Measurements from ENCODE around the gene SLIT3. TPM values are rescaled to one million over a fixed set of nuclear protein-coding genes. Genes with fewer than 3 reads are reported as not detected.

SLIT3 gene
- total and polyA plus RNA-seq, 10 of the 15 experiments (the other 5 are each of a cell fraction or from before 2014, with no cell fraction given), result 0.05 TPM; not detected in 9

DNA sequence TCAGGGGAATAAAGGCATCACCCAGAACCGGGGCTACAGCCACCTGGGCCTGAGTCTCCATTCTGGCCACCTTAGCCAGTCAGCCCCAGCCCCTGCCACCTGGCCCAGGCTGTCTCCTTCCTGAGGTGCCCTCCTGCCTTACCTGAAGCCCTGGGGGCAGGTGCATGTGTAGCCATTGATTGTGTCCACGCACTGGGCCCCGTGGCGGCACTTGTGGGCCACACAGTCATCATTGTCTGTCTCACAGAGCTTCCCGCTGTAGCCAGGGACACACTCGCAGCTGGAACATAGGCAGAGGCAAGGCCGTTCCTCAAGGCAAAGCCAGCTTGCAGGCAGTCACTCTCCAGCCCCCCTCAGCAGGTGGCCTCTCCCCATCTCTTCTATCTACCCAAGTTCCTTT lies 614.1 kb downstream of the SLIT3 start:
- no peaks in the 10 kb centered on the region for H4K20me1 ChIP-seq (ENCODE audit: control insufficient read depth, insufficient read depth)
- no peak overlapping the region for H3K4me3 ChIP-seq
- H3K79me2 ChIP-seq (ENCODE audit: control insufficient read depth, insufficient read depth, low read length), result no peaks in the 10 kb centered on the region
- no peak for ATAC-seq
- no peaks in the 10 kb centered on the region for H3K4me1 ChIP-seq (ENCODE audit: control insufficient read depth, insufficient read depth, low read length)
- no TSS peak for BruUV-seq (replicated peaks)
- in situ Hi-C loops (cut with MboI) (no loop called here), intact Hi-C loops (cut with micrococcal nuclease; ENCODE audit: unreplicated experiment) (no loop called here)
- H3K27ac ChIP-seq (ENCODE audit: control insufficient read depth, insufficient read depth), result no peak overlapping the region
- DNase-seq (ENCODE audit: low read depth, low spot score), result no peak
- ChIA-PET CTCF (no interaction called here), RAD21 (ENCODE audit: unreplicated experiment) (no interaction called here), SMC1A (ENCODE audit: uncharacterized antibody, unreplicated experiment) (no interaction called here), POLR2A (no interaction called here)
- TF ChIP-seq RELB (IDR thresholded peaks at IDR 0.05; ENCODE audit: low read depth) (no peak), SRF (IDR thresholded peaks at IDR 0.05; ENCODE audit: low read depth in 2 of 2, low read length in 2 of 2) (0 out of 4 replicates have a peak, but pooled peaks of 1 of the 2 experiments have one; percentile 7), EED (IDR thresholded peaks at IDR 0.05; ENCODE audit: low read depth) (no peak), CREM (IDR thresholded peaks at IDR 0.05; ENCODE audit: low read depth) (no peak), FOXK2 (IDR thresholded peaks at IDR 0.05) (no peak), CHD1 (IDR thresholded peaks at IDR 0.05; ENCODE audit: low read depth, low read length) (no peak)
- TF ChIP-seq, protein P1, sequence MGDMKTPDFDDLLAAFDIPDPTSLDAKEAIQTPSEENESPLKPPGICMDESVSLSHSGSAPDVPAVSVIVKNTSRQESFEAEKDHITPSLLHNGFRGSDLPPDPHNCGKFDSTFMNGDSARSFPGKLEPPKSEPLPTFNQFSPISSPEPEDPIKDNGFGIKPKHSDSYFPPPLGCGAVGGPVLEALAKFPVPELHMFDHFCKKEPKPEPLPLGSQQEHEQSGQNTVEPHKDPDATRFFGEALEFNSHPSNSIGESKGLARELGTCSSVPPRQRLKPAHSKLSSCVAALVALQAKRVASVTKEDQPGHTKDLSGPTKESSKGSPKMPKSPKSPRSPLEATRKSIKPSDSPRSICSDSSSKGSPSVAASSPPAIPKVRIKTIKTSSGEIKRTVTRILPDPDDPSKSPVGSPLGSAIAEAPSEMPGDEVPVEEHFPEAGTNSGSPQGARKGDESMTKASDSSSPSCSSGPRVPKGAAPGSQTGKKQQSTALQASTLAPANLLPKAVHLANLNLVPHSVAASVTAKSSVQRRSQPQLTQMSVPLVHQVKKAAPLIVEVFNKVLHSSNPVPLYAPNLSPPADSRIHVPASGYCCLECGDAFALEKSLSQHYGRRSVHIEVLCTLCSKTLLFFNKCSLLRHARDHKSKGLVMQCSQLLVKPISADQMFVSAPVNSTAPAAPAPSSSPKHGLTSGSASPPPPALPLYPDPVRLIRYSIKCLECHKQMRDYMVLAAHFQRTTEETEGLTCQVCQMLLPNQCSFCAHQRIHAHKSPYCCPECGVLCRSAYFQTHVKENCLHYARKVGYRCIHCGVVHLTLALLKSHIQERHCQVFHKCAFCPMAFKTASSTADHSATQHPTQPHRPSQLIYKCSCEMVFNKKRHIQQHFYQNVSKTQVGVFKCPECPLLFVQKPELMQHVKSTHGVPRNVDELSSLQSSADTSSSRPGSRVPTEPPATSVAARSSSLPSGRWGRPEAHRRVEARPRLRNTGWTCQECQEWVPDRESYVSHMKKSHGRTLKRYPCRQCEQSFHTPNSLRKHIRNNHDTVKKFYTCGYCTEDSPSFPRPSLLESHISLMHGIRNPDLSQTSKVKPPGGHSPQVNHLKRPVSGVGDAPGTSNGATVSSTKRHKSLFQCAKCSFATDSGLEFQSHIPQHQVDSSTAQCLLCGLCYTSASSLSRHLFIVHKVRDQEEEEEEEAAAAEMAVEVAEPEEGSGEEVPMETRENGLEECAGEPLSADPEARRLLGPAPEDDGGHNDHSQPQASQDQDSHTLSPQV (IDR thresholded peaks at IDR 0.05), result no peak
- no peaks in the 10 kb centered on the region for H3K36me3 ChIP-seq (ENCODE audit: control insufficient read depth in 2 of 2, insufficient read depth in 2 of 2, low read length in 1 of 2)
- H3K4me2 ChIP-seq (ENCODE audit: control insufficient read depth, insufficient read depth), result no peak overlapping the region
- no peak overlapping the region for H2AFZ ChIP-seq (ENCODE audit: control insufficient read depth, low read depth, low read length)
- no peak for FAIRE-seq
- no peaks in the 10 kb centered on the region for H3K9me3 ChIP-seq (replicated peaks; ENCODE audit: control insufficient read depth, insufficient read depth, low read length)
- H3K27me3 ChIP-seq (replicated peaks in 1 of 2; ENCODE audit: control insufficient read depth in 2 of 2, insufficient read depth in 2 of 2, low read length in 1 of 2), result no peaks in the 10 kb centered on the region; a peak in 1 of 4 replicates
- WGBS (ENCODE audit: insufficient coverage, insufficient replicate concordance, low lambda C conversion rate, missing lambda C conversion rate), result 39% methylated on average over 7 of the region's 7 CpGs
- H3K9ac ChIP-seq (ENCODE audit: control insufficient read depth, insufficient read depth, low read length), result no peak overlapping the region
